ENCODE results near the gene JAM3.

JAM3 gene

DNA sequence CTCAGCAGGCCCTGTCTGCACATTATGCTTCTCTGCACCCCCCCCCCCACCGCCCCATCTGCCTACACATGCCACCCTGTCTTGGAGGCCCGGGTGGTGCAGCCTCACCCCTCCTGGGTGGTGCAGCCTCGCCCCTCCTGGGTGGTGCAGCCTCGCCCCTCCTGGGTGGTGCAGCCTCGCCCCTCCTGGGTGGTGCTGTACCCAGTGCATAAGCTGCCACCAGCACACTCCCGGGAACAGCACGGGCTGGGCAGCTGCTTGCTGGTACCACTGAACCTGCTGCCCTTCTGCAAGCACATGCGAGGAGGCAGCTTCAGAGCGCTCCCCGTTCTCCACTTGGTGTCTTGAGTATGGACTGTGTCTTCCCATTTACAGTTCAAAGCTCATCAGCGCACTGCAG lies 85.6 kb downstream of the JAM3 start:
- TF ChIP-seq, protein P1, sequence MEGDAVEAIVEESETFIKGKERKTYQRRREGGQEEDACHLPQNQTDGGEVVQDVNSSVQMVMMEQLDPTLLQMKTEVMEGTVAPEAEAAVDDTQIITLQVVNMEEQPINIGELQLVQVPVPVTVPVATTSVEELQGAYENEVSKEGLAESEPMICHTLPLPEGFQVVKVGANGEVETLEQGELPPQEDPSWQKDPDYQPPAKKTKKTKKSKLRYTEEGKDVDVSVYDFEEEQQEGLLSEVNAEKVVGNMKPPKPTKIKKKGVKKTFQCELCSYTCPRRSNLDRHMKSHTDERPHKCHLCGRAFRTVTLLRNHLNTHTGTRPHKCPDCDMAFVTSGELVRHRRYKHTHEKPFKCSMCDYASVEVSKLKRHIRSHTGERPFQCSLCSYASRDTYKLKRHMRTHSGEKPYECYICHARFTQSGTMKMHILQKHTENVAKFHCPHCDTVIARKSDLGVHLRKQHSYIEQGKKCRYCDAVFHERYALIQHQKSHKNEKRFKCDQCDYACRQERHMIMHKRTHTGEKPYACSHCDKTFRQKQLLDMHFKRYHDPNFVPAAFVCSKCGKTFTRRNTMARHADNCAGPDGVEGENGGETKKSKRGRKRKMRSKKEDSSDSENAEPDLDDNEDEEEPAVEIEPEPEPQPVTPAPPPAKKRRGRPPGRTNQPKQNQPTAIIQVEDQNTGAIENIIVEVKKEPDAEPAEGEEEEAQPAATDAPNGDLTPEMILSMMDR (IDR thresholded peaks at IDR 0.05; ENCODE audit: low read depth, low read length), result no peak
- Histone ChIP-seq H3K36me3 (peaks cover 82% of the 10 kb centered on the region), H3K4me3 (ENCODE audit: low read depth, low read length) (no peak overlapping the region), H3K4me1 (no peaks in the 10 kb centered on the region), H3K27me3 (no peaks in the 10 kb centered on the region), H3K9me3 (no peaks in the 10 kb centered on the region)
- no peak for DNase-seq

DNA sequence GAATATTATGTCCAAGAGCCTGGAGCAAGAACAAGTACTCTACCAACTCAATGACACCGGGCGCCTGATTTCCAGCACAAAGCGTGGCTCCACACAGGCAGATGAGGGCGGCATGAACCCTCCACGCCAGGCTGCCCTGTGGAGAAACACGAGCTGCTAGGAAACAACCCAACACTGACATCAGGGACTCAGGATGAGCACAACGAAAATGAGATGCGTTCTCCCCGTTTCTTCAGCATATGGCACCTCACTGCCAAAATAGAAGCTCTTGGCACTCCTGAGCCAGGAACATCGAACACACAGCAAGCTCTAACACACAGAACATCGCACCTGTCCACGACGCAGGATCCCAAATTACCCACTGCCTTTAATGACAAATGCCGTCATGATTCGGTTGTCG lies 86.6 kb downstream of the JAM3 start:
- Histone ChIP-seq H3K4me3 (ENCODE audit: low read depth, low read length) (no peak overlapping the region), H3K9me3 (no peaks in the 10 kb centered on the region), H3K27me3 (no peaks in the 10 kb centered on the region), H3K36me3 (peaks cover 84% of the 10 kb centered on the region), H3K4me1 (no peaks in the 10 kb centered on the region)
- no peak for DNase-seq
- TF ChIP-seq, protein P1 (IDR thresholded peaks at IDR 0.05; ENCODE audit: low read depth, low read length), result no peak

DNA sequence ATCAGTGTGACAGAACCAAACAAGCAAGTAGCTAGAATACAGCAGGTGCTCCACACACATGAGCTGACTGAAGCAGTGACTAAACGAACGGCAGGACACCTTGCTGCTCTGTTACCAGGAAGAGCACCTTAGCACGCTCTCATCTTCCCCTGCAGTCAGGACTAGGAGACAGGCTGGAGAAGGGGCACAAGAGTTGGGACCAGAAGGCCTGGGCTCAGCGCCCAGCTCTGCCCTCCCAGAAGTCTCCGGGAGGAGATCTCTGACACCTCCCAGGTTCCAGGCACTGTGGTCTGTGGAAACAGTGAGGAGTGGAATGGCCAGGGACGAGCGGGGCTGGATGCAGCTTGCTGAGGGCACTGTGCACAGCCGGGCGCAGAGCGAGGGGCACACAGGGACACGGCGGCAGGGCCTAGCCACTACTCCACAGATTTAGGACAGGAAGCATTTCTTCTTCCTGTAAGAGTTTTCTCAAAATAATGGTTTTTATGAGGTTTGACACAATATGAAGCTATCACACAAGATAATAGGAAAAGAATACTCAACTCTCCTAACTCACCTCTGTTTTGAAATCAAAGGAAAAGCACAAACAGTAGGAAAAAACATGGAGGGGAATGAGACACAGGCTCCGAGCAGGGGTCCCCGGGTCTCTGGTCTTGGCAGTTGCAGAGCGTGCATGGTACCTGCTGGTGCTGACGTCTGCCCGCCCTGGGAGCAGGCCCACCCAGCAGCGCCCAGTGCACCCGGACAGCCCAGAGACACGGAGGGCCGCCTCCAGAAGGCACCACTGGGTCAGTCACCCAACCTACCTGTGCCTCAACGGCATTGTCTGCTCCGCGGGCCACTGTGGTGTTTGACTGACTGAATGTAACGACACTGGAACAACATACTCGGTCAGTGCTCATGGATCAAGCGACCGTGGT lies 87.3 kb downstream of the JAM3 start:
- Histone ChIP-seq H3K27me3 (no peaks in the 10 kb centered on the region), H3K4me1 (no peaks in the 10 kb centered on the region), H3K36me3 (peaks cover 83% of the 10 kb centered on the region), H3K4me3 (ENCODE audit: low read depth, low read length) (no peak overlapping the region), H3K9me3 (no peaks in the 10 kb centered on the region)
- TF ChIP-seq, protein P1 (IDR thresholded peaks at IDR 0.05; ENCODE audit: low read depth, low read length), result no peak
- no peak for DNase-seq

DNA sequence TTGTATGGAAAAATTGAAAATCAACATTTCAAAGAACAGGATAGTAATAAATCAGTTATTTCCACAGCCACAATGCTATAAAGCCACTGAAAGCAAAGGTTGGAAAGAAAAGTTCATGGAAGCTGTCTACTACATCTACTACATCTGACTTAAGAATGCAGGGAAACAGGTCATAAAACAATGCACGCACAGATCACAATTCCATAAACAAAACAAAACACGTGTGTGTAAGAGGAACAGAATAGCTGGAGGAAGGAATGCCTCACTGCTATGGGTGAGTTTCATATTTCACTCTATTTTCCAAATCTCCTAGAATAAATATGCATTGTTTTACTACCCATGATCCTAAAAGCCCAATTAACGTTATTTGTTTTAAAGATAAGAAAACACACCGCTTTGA lies 88.6 kb downstream of the JAM3 start:
- no peaks in the 10 kb centered on the region for H3K4me1 ChIP-seq
- TF ChIP-seq, protein P1 (IDR thresholded peaks at IDR 0.05; ENCODE audit: low read depth, low read length), result no peak
- H3K4me3 ChIP-seq (ENCODE audit: low read depth, low read length), result no peak overlapping the region
- no peak for DNase-seq
- H3K36me3 ChIP-seq, result peaks cover 86% of the 10 kb centered on the region
- H3K9me3 ChIP-seq, result no peaks in the 10 kb centered on the region
- no peaks in the 10 kb centered on the region for H3K27me3 ChIP-seq

DNA sequence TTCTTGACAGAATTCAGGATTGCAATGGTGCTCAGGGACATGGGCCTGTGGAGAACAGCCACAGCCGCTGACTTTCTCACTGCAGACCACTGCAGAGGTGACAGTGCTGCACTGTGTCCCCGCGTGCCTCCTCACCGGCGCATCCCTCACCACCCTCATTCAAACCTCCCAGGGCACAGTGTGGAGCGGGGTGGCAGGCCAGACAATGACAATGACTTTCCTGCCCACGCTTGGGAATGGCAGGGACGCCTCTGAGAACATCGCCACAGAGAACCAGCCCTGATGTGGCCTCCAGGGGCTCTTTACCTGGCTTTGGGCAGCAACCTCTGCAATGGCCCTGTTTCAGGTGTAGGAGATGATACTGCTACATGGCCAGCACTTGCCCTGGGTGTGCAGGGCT lies 89.2 kb downstream of the JAM3 start:
- Histone ChIP-seq H3K4me1 (no peaks in the 10 kb centered on the region), H3K9me3 (no peaks in the 10 kb centered on the region), H3K4me3 (ENCODE audit: low read depth, low read length) (no peak overlapping the region), H3K27me3 (no peaks in the 10 kb centered on the region), H3K36me3 (peaks cover 86% of the 10 kb centered on the region)
- TF ChIP-seq, protein P1 (IDR thresholded peaks at IDR 0.05; ENCODE audit: low read depth, low read length), result no peak
- no peak for DNase-seq

DNA sequence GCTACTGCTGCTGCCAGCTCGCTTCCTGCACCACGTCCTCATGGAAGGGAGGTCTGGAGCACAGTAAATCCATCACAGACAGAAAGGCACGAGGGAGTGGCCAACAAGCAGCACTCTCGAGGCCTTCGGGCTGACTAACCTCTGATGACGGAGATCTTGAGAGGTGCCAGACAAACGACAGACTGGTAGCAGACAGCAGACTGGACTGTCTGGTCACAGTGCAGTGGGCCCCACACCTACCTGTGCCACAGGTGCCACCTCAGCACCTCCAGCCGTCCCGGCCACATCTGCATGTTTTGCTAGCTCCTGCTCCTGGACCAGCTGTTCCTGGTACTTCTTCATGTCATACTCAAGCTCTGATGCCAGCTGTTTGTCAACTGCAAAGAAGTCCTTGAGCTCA lies 90.8 kb downstream of the JAM3 start:
- TF ChIP-seq, protein P1 (IDR thresholded peaks at IDR 0.05; ENCODE audit: low read depth, low read length), result no peak
- no peaks in the 10 kb centered on the region for H3K27me3 ChIP-seq
- H3K9me3 ChIP-seq, result peaks cover 9% of the 10 kb centered on the region
- no peak overlapping the region for H3K4me3 ChIP-seq (ENCODE audit: low read depth, low read length)
- no peak for DNase-seq
- H3K4me1 ChIP-seq, result no peaks in the 10 kb centered on the region
- peaks cover 86% of the 10 kb centered on the region for H3K36me3 ChIP-seq
